Smooth muscle cell (in vitro differentiated cells): ENCODE results near the gene ZNRF2. TPM values are rescaled to one million over a fixed set of nuclear protein-coding genes. Genes with fewer than 3 reads are reported as not detected.

Experiments
- DNase-seq: peaks from one replicate; lab custom pipeline; 2025; ENCODE audit not compliant: unreplicated experiment; lab: John Stamatoyannopoulos, UW
- H2AFZ ChIP-seq: fragments of 200-600 bp; sonication (generic); 2 replicates; pipeline ENCODE4 v1.6.0; 2016; ENCODE audit warnings: antibody characterized with exemption, low read depth, mild to moderate bottlenecking
- H3F3A ChIP-seq: fragments of 200-600 bp; sonication (generic); 2 replicates; pipeline ENCODE4 v1.6.0; 2017; ENCODE audit warnings: antibody characterized with exemption, low read depth
- H3K27ac ChIP-seq: fragments of 200-600 bp; sonication (generic); 2 replicates; pipeline ENCODE4 v1.5.1; 2016; ENCODE audit warnings: low read depth, mild to moderate bottlenecking
- H3K27me3 ChIP-seq: fragments of 200-600 bp; sonication (generic); 2 replicates; pipeline ENCODE4 v1.6.1; 2016; ENCODE audit warnings: low read depth, mild to moderate bottlenecking
- H3K36me3 ChIP-seq: fragments of 200-600 bp; sonication (generic); 2 replicates; pipeline ENCODE4 v1.5.1; 2016; ENCODE audit warnings: low read depth
- H3K4me1 ChIP-seq: fragments of 200-600 bp; sonication (generic); 2 replicates; pipeline ENCODE4 v1.5.1; 2016; ENCODE audit warnings: low read depth
- H3K4me2 ChIP-seq: fragments of 200-600 bp; sonication (generic); 2 replicates; pipeline ENCODE4 v1.6.0; 2016; ENCODE audit warnings: mild to moderate bottlenecking
- H3K4me3 ChIP-seq: fragments of 200-600 bp; sonication (generic); 2 replicates; pipeline ENCODE4 v1.5.1; 2016; ENCODE audit warnings: mild to moderate bottlenecking
- H3K79me2 ChIP-seq: fragments of 200-600 bp; sonication (generic); 2 replicates; pipeline ENCODE4 v1.6.0; 2016; ENCODE audit warnings: low read depth, mild to moderate bottlenecking
- H3K9ac ChIP-seq: fragments of 200-600 bp; sonication (generic); 2 replicates; pipeline ENCODE4 v1.6.0; 2016; ENCODE audit warnings: low read depth
- H3K9me3 ChIP-seq: fragments of 200-600 bp; sonication (generic); replicated peaks from 2 replicates; pipeline ENCODE4 v1.5.1; 2016; ENCODE audit warnings: low read depth
- H4K20me1 ChIP-seq: fragments of 200-600 bp; sonication (generic); 2 replicates; pipeline ENCODE4 v1.6.0; 2016; ENCODE audit warnings: low read depth
- WGBS: methylation state at CpG from one replicate; pipeline ENCODE4 v1.1.7; 2016; ENCODE audit warnings: low lambda C conversion rate; 5-methylcytosine and 5-hydroxymethylcytosine counted together
- polyA plus RNA-seq: library from polyadenylated mRNA; unstranded; fragments of >200 nt; fragmentation: Nextera tagmentation; extraction: Ambion mirVana; gene quantifications from 2 replicates; pipeline ENCODE4 v1.2.1, GENCODE V29; 2016
- total RNA-seq: library from RNA; depleted of rRNA; stranded (reverse); fragments of >200 nt; gene quantifications from 2 replicates; pipeline ENCODE4 v1.2.3, GENCODE V29; 2014
- TF ChIP-seq, protein P1 (sequence below): fragments of 200-600 bp; sonication (generic); IDR thresholded peaks from 2 replicates; pipeline ENCODE4 v1.5.1; 2017; ENCODE audit warnings: borderline replicate concordance, mild to moderate bottlenecking, antibody characterized with exemption; ENCODE audit not compliant: insufficient read depth, poor library complexity, severe bottlenecking

Gene ZNRF2
- total and polyA plus RNA-seq, 2 experiments from 2014 or later = 2.1 to 13.5 TPM

- Histone ChIP-seq H3K4me2 (no peak overlapping the region), H3K4me1 (peaks cover 7% of the 10 kb centered on the region), H3K4me3 (no peak overlapping the region), H3K79me2 (no peaks in the 10 kb centered on the region), H3K9ac (no peak overlapping the region), H3K36me3 (no peaks in the 10 kb centered on the region), H2AFZ (no peak overlapping the region), H3F3A (no peaks in the 10 kb centered on the region), H4K20me1 (no peaks in the 10 kb centered on the region), H3K27me3 (peaks cover 29% of the 10 kb centered on the region), H3K9me3 (no peaks in the 10 kb centered on the region), H3K27ac (no peak overlapping the region)
- DNase-seq = no peak
- 89% methylated on average over 2 of the region's 2 CpGs for WGBS
- TF ChIP-seq, protein P1, sequence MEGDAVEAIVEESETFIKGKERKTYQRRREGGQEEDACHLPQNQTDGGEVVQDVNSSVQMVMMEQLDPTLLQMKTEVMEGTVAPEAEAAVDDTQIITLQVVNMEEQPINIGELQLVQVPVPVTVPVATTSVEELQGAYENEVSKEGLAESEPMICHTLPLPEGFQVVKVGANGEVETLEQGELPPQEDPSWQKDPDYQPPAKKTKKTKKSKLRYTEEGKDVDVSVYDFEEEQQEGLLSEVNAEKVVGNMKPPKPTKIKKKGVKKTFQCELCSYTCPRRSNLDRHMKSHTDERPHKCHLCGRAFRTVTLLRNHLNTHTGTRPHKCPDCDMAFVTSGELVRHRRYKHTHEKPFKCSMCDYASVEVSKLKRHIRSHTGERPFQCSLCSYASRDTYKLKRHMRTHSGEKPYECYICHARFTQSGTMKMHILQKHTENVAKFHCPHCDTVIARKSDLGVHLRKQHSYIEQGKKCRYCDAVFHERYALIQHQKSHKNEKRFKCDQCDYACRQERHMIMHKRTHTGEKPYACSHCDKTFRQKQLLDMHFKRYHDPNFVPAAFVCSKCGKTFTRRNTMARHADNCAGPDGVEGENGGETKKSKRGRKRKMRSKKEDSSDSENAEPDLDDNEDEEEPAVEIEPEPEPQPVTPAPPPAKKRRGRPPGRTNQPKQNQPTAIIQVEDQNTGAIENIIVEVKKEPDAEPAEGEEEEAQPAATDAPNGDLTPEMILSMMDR = no peak
These were observed 34.2 kb upstream of the ZNRF2 start for GRCh38 chr7:30249986-30250774.

GRCh38 chr7:30251708-30252329, 32.6 kb upstream of the ZNRF2 start:
- TF ChIP-seq, protein P1 = no peak
- no peaks in the 10 kb centered on the region for H3F3A ChIP-seq
- H3K4me2 ChIP-seq = no peak overlapping the region
- WGBS = 97% methylated on average over 7 of the region's 7 CpGs
- no peak overlapping the region for H3K4me3 ChIP-seq
- peaks cover 7% of the 10 kb centered on the region for H3K4me1 ChIP-seq
- no peaks in the 10 kb centered on the region for H3K79me2 ChIP-seq
- H3K27me3 ChIP-seq = peaks cover 17% of the 10 kb centered on the region
- DNase-seq = no peak
- no peak overlapping the region for H2AFZ ChIP-seq
- H3K27ac ChIP-seq = no peak overlapping the region
- no peaks in the 10 kb centered on the region for H3K36me3 ChIP-seq
- no peaks in the 10 kb centered on the region for H3K9me3 ChIP-seq
- no peak overlapping the region for H3K9ac ChIP-seq
- no peaks in the 10 kb centered on the region for H4K20me1 ChIP-seq

GRCh38 chr7:30252885-30253795, 31.3 kb upstream of the ZNRF2 start:
- H3K79me2 ChIP-seq = no peaks in the 10 kb centered on the region
- H3K4me1 ChIP-seq = no peaks in the 10 kb centered on the region
- no peaks in the 10 kb centered on the region for H4K20me1 ChIP-seq
- H3K9ac ChIP-seq = no peak overlapping the region
- no peak overlapping the region for H3K27ac ChIP-seq
- H3F3A ChIP-seq = no peaks in the 10 kb centered on the region
- peaks cover 4% of the 10 kb centered on the region for H3K27me3 ChIP-seq
- H3K4me3 ChIP-seq = no peak overlapping the region
- H3K9me3 ChIP-seq = no peaks in the 10 kb centered on the region
- 74% methylated on average over 7 of the region's 7 CpGs for WGBS
- no peak for DNase-seq
- H3K36me3 ChIP-seq = no peaks in the 10 kb centered on the region
- peak overlapping the region; percentile 51 for H3K4me2 ChIP-seq
- TF ChIP-seq, protein P1 = no peak
- H2AFZ ChIP-seq = no peak overlapping the region
